Effector memory CD8-positive, alpha-beta T cell (primary cell): ENCODE data around the gene NANOG.
"Not testable (repeated sequence)": the region's sequence is repeated elsewhere in the genome, so short reads cannot be mapped to it uniquely, and the experiment has no call there.

Source experiments
- ATAC-seq: fragments of 150-1000 bp; cut with Tn5 transposase; replicated peaks from 2 replicates; pipeline ENCODE4 v1.10.0; 2021; ENCODE audit warnings: mild to moderate bottlenecking, moderate library complexity
- DNase-seq, 3 experiments: peaks; one replicate each; pipeline ENCODE4 v3.0.0; 2021
- H3K27ac Mint-ChIP-seq, 2 donors: one replicate each; pipeline ENCODE4 v1.8.0; 2022; ENCODE audit warnings: mild to moderate bottlenecking in 2 of 2, mixed read lengths in 2 of 2, moderate library complexity in 2 of 2
- H3K27me3 Mint-ChIP-seq, 2 donors: one replicate each; pipeline ENCODE4 v1.8.0; 2022; ENCODE audit warnings: mixed read lengths in 2 of 2
- H3K36me3 Mint-ChIP-seq: one replicate; pipeline ENCODE4 v1.8.0; 2022; ENCODE audit warnings: mild to moderate bottlenecking, moderate library complexity, mixed read lengths; ENCODE audit not compliant: insufficient read depth
- H3K4me1 Mint-ChIP-seq, 2 donors: one replicate each; pipeline ENCODE4 v1.8.0; 2022; ENCODE audit warnings: low read depth in 2 of 2, mixed read lengths in 2 of 2
- H3K4me3 Mint-ChIP-seq, 2 donors: one replicate each; pipeline ENCODE4 v1.8.0; 2022; ENCODE audit warnings: mild to moderate bottlenecking in 2 of 2, mixed read lengths in 2 of 2, moderate library complexity in 2 of 2
- H3K9me3 Mint-ChIP-seq, 2 donors: one replicate each; pipeline ENCODE4 v1.8.0; 2022; ENCODE audit warnings: mixed read lengths in 2 of 2

NANOG gene

DNA sequence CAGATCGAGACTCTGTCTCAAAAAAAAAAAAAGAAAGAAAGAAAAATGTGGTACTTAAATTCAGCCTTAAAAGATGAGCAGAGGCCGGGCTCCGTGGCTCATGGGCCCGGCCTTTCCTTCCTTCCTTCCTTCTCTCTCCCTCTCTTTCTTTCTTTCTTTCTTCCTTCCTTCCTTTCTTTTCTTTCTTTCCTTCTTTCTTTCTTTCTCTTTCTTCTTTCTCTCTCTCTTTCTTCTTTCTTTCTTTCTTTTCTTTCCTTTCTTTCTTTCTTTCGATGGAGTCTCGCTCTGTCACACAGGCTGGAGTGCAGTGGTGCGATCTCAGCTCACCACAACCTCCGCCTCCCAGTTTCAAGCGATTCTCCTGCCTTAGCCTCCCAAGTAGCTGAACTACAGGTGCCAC is 5.8 kb upstream of the NANOG start:
- DNase-seq, H3K4me1 Mint-ChIP-seq, ATAC-seq, H3K4me3 Mint-ChIP-seq, H3K36me3 Mint-ChIP-seq, H3K9me3 Mint-ChIP-seq, H3K27ac Mint-ChIP-seq: not testable (repeated sequence)
- H3K27me3 Mint-ChIP-seq = peaks cover 27% of the 10 kb centered on the region in 2 donors

DNA sequence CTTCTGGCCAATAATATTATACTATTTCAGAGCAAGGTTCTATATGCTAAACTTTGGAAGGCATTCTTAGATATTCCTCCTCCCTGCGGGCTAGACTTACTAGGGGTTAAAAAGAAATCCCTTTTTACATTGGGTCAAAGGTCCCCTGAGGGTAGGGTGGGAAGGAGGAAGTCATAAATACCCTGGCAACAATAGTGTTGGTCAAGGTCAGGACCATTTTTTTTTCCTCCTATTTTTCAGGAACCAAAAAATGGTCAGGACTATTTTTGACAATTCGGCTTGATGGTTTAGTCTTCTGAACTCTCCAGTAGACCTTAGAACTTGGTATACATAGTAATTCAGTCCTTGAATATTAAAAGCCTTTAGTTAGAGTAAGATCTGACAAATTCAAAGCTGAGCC is 4.5 kb upstream of the NANOG start:
- no peaks in the 10 kb centered on the region for H3K4me1 Mint-ChIP-seq
- no peaks in the 10 kb centered on the region for H3K36me3 Mint-ChIP-seq
- H3K27ac Mint-ChIP-seq = no peak overlapping the region
- H3K27me3 Mint-ChIP-seq = peaks cover 31 to 36% of the 10 kb centered on the region in 2 donors
- ATAC-seq (no peak), DNase-seq (no peak)
- H3K9me3 Mint-ChIP-seq = no peaks in the 10 kb centered on the region
- no peak overlapping the region for H3K4me3 Mint-ChIP-seq

DNA sequence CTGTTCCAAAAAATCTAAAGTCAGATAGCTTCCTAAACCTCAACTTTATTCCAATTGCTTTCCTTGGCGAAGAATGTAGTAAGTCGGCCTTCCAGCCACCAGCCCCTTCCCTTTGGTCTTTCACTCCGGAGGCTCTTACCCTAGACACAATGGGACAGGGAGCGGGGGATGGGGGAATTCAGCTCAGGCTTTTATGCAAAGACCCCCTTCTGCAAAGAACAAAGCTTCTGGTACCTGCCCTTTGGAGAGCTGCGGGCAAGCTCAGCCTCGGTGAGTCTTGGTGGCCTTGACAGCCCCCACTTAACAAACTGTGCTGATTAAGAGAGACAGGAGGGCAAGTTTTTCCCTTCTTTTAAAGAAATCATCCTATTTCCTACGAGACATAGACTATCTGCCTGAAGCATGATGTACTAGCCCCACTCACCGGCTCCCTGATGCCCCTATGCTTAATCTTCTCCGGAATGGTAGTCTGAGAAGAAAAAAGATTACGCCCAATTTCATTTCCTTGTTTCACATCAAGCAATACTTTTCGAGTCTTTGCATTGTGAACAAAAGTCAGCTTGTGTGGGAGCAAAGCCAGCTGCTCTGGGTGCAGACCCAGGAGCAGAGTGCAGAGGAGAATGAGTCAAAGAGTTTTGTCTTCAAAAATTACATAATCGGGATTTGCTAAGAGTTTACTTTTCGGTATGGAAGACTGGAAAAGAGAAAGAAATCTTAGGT is 1.5 kb upstream of the NANOG start:
- DNase-seq (no peak), ATAC-seq (no peak)
- Mint-ChIP-seq H3K27me3 (peaks cover 46 to 51% of the 10 kb centered on the region in 2 donors), H3K36me3 (no peaks in the 10 kb centered on the region), H3K27ac (no peak overlapping the region), H3K4me1 (no peaks in the 10 kb centered on the region), H3K9me3 (no peaks in the 10 kb centered on the region), H3K4me3 (no peak overlapping the region)

DNA sequence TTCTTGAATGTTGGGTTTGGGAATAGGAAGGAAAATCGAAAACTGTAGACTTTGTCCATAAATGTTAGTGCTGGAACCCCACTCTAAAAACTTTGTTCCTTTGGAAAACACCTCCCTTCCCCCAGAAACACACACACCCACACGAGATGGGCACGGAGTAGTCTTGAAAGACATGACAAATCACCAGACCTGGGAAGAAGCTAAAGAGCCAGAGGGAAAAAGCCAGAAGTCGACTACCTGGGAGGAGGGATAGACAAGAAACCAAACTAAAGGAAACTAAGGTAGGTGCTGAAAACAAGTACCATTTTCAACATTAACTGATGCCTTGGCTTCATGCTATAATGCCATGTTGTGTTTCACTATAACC is 925 bp upstream of the NANOG start:
- H3K9me3 Mint-ChIP-seq = no peaks in the 10 kb centered on the region
- no peaks in the 10 kb centered on the region for H3K36me3 Mint-ChIP-seq
- DNase-seq (no peak), ATAC-seq (no peak)
- no peak overlapping the region for H3K4me3 Mint-ChIP-seq
- H3K27me3 Mint-ChIP-seq = peaks cover 46 to 51% of the 10 kb centered on the region in 2 donors
- no peak overlapping the region for H3K27ac Mint-ChIP-seq
- H3K4me1 Mint-ChIP-seq = no peaks in the 10 kb centered on the region

DNA sequence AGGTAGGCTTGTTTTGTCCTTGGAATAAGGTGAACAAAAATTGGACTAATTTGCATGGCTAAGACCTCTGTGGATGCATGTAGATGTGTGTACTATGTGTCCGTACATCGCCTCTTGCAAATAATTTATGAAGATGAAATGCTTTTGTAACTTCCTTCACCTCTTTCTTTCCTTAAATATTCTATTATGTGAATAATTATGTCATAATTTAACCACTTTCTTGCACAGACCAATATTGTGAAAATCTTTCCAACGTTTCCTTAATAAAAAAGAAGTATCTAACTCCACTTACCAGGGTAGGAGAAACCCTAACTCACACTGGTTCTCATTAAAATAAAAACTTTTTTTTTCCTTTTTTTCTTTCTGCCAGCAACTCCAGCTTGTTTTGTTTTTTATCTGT is 4.0 kb downstream of the NANOG start:
- DNase-seq (no peak), ATAC-seq (no peak)
- Mint-ChIP-seq H3K4me1 (no peaks in the 10 kb centered on the region), H3K27me3 (peaks cover 21 to 32% of the 10 kb centered on the region in 2 donors), H3K9me3 (no peaks in the 10 kb centered on the region), H3K4me3 (no peak overlapping the region), H3K36me3 (no peaks in the 10 kb centered on the region), H3K27ac (no peak overlapping the region)

DNA sequence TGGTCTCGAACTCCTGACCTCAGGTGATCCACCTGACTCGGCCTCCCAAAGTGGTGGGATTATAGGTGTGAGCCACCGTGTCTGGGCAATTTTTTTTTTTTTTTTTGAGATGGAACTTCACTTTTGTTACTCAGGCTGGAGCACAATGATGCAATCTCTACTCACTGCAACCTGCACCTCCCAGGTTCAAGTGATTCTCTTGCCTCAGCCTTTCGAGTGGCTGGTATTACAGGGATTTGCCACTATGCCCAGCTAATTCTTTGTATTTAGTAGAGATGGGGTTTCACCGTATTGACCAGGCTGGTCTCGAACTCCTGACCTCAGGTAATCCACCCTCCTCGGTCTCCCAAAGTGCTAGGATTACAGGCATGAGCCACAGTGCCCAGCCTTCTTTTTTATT is 8.1 kb downstream of the NANOG start:
- not testable (repeated sequence) for H3K36me3 Mint-ChIP-seq, H3K27ac Mint-ChIP-seq, DNase-seq, ATAC-seq, H3K9me3 Mint-ChIP-seq, H3K4me3 Mint-ChIP-seq, H3K27me3 Mint-ChIP-seq, H3K4me1 Mint-ChIP-seq

DNA sequence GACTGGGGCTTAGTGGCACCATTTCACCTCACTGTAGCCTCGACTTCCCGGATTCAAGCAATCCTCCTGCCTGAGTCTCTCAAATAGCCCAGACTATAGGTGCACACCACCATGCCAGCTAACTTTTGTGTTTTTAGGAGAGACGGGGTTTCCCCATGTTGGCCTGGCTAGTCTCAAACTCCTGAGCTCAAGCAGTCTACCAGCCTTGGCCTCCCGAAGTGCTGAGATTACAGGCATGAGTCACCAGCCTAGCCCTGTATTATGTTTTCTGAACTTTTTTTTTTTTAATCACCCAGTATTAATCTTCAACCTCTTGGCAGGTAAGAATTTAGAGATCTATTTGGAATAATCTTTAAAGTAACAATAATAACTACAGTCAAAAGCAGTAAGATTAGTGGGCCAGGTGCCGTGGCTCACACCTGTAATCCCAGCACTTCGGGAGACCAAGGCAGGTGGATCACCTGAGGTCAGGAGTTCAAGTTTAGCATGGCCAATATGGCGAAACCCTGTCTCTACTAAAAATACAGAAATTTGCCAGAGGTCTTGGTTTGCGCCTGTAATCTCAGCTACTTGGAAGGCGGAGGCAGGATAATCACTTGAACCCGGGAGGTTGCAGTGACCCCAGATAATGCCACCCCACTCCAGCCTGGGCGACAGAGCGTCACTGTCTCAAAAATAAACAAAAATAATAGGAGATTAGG is 8.6 kb downstream of the NANOG start:
- no peak for ATAC-seq
- DNase-seq = no peak
- Mint-ChIP-seq H3K27ac (no peak overlapping the region), H3K4me3 (no peak overlapping the region), H3K27me3 (peaks cover 0 to 6% of the 10 kb centered on the region in 2 donors), H3K36me3 (no peaks in the 10 kb centered on the region), H3K9me3 (no peaks in the 10 kb centered on the region), H3K4me1 (no peaks in the 10 kb centered on the region)

DNA sequence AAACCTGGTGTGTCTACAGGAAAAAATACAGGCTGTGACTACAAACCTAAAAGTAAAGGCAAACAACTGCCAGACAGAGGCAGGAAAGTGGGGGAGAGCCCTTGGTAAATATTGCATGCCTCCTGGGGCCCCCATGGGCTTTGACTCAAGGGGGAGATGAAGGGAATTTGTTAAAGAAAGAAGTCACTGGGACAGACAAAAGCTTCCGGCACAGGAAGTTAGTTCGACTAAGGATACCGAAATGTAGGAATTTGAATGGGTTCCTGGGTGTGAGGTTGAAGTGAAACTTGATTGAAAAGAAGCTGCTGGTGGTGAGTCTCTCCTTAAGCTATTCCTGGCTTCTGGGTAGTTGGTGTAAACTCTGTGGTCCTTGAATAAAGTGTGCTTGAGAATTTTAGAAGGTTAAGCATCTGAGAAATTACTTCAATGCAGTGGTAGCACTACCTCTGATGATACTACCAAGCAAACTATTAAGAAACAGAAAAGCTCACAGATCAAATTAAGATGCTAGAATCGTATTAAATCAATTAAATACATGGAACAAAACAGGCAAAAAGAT is 9.6 kb downstream of the NANOG start:
- H3K4me3 Mint-ChIP-seq, H3K27me3 Mint-ChIP-seq, H3K4me1 Mint-ChIP-seq, H3K9me3 Mint-ChIP-seq, H3K36me3 Mint-ChIP-seq, ATAC-seq, H3K27ac Mint-ChIP-seq, DNase-seq: not testable (repeated sequence)

DNA sequence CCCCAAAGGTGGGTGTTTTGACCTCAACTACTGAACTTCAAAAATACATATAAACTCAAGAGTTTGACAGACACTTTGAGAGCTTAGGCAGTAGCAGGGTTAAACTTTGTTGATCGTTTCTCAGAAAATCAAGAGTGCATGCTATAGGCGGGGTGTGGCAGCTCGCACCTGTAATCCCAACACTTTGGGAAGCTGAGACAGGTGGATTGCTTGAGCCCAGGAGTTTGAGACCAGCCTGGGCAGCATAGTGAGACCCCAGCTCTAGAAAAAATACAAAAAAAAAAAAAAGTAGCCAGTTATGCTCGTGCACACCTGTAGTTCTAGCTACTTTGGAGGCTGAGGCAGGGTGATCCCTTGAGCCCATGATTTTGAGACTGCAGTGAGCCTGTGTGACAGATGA is 12.3 kb downstream of the NANOG start:
- DNase-seq = no peak
- no peak for ATAC-seq
- no peaks in the 10 kb centered on the region for H3K27me3 Mint-ChIP-seq
- no peaks in the 10 kb centered on the region for H3K4me1 Mint-ChIP-seq
- H3K4me3 Mint-ChIP-seq = no peak overlapping the region
- no peaks in the 10 kb centered on the region for H3K9me3 Mint-ChIP-seq
- no peak overlapping the region for H3K27ac Mint-ChIP-seq
- H3K36me3 Mint-ChIP-seq = no peaks in the 10 kb centered on the region

DNA sequence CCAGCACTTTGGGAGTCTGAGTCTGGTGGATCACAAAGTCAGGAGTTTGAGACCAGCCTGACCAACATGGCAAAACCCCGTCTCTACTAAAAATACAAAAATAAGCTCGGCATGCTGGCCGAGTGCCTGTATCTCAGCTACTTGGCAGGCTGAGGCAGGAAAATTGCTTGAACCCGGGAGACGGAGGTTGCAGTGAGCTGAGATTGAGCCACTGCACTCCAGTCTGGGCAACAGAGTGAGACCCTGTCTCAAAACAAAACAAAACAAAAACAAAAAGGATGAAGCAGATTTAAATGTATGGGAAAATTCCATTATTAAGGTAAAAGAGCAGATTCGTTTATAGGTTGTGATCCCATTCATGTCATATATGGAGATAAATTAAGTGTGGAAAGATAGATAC is 17.1 kb downstream of the NANOG start:
- not testable (repeated sequence) for H3K36me3 Mint-ChIP-seq, H3K4me3 Mint-ChIP-seq, H3K27me3 Mint-ChIP-seq, DNase-seq, H3K4me1 Mint-ChIP-seq, H3K9me3 Mint-ChIP-seq, ATAC-seq, H3K27ac Mint-ChIP-seq

DNA sequence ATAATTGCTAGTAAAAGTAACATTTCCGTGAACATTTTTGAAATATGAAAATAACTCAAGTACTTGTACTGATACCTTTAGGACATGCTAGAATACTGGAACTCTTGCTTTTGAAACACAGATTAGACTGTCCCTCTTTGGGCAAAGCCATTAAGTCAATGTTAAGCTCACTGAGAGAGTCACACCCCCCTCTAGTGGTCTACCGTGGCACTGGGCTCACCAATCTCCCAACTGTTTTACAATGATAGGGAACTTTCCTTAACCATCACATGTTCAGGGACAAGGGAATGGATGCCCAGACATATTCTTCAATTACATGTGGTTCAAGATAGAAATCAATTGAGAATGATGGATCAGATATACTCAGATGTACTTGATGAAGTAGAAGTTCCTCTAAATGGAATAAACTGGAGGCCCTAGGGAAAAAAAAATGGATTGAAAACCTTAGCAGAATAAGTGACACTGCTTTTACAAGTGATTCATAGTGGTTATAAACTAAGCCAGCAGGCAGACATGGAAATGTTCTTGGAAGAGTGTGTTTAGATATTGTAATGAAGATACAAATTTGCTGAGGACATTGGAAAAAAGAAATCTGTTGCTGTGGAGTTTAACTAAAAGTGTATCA is 17.8 kb downstream of the NANOG start:
- DNase-seq = peak; percentile 48 to 67 (median 50)
- H3K36me3 Mint-ChIP-seq = peaks cover 3% of the 10 kb centered on the region
- H3K4me1 Mint-ChIP-seq = no peaks in the 10 kb centered on the region
- peak; percentile 57 for ATAC-seq
- no peak overlapping the region for H3K4me3 Mint-ChIP-seq
- H3K9me3 Mint-ChIP-seq = no peaks in the 10 kb centered on the region
- H3K27me3 Mint-ChIP-seq = peaks cover 6 to 8% of the 10 kb centered on the region in 2 donors
- no peak overlapping the region for H3K27ac Mint-ChIP-seq

DNA sequence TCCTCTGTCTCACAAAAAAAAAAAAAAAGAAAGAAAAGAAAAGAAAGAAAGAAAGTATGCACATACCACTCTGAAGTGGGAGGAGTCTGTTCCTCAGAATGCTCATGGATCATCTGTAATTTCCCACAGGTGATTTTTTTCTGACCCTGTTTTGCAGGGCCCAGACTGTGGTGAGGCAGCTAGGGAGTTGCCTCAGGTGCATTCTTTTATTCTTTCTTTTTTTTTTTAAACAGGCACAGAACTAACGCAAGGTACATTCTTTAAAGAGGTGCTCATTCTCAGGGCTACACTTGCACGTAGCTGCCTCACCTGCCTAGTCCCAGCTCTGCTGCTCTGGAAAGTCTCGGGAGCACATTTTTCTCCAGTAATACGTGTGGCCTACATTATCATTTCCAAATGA is 36.6 kb downstream of the NANOG start:
- not testable (repeated sequence) for DNase-seq, H3K27ac Mint-ChIP-seq

DNA sequence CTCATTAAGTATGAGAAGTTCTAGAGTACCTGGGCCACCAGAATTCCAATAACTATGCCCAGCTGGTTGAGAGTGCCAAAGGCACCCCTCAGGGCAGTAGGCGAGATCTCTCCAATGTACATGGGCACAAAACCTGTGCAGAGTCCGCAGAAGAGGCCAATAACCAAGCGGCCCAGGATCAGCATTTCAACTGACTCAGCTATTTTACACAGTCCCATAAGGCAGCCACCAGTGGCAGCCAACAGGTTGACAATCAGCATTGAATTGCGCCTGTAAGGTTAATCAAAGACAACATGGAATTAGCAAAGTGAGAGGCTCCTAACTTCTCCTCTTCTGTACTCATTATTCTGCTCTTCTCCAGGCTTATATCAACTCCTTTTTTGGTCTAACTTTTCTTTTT is 40.5 kb downstream of the NANOG start:
- peaks cover 6 to 11% of the 10 kb centered on the region in 2 donors for H3K27me3 Mint-ChIP-seq
- not testable (repeated sequence) for H3K27ac Mint-ChIP-seq, H3K4me1 Mint-ChIP-seq, DNase-seq, ATAC-seq, H3K9me3 Mint-ChIP-seq, H3K36me3 Mint-ChIP-seq, H3K4me3 Mint-ChIP-seq

More for the DNA sequence above, 36.6 kb downstream of the NANOG start:
- H3K4me3 Mint-ChIP-seq, H3K36me3 Mint-ChIP-seq, ATAC-seq, H3K9me3 Mint-ChIP-seq, H3K27me3 Mint-ChIP-seq, H3K4me1 Mint-ChIP-seq: not testable (repeated sequence)
